Measurements from ENCODE around the gene HOXA10. TPM values are rescaled to one million over a fixed set of nuclear protein-coding genes. Genes with fewer than 3 reads are reported as not detected.

HOXA10 gene
- total RNA-seq, 1 experiment from 2014 or later, result 9.5 TPM

DNA sequence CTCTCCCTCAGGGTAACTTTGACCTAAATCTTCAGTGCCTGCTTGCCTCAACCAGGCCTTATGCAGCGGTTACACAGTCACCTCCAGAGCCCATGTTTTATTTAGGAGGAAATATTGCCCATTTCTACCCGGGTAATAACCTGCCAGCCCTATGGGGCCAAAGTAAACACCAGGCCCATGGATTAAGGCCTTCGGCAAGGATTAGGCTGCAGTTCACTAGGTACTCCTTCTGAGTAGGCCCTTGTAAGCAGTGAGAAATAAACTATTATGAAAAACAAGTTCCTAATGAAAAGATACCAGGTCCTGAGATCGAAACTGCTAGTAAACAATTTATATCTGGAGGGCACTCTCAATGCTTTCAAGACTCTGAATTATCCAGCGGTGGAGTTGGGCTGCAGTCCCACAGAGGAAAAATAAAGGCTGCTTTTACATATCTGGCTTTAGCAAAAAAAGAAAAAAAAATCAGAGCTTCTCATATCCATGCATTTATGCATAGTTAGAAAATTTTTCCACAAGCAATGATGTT is 3.7 kb upstream of the HOXA10 start:
- intact Hi-C loops (cut with micrococcal nuclease; ENCODE audit: unreplicated experiment), result no loop called here
- Mint-ChIP-seq H3K27me3 (ENCODE audit: insufficient read depth, unreplicated experiment) (no peaks in the 10 kb centered on the region), H3K9me3 (ENCODE audit: unreplicated experiment) (no peaks in the 10 kb centered on the region), H3K4me1 (ENCODE audit: low read depth, unreplicated experiment) (no peaks in the 10 kb centered on the region), H3K36me3 (ENCODE audit: insufficient read depth, unreplicated experiment) (no peaks in the 10 kb centered on the region), H3K4me3 (ENCODE audit: unreplicated experiment) (no peak overlapping the region), H3K27ac (ENCODE audit: unreplicated experiment) (no peak overlapping the region)
- ChIA-PET POLR2A (no interaction called here), CTCF (no interaction called here)
- no peaks in the 10 kb centered on the region for H3K36me3 ChIP-seq (ENCODE audit: control insufficient read depth, insufficient read depth, low read length)
- H3K4me1 ChIP-seq, result peaks cover 4% of the 10 kb centered on the region
- no TSS peak for BruUV-seq (replicated peaks)
- H3K27me3 ChIP-seq (replicated peaks; ENCODE audit: control insufficient read depth, insufficient read depth, low read length), result peaks cover 2% of the 10 kb centered on the region
- no peaks in the 10 kb centered on the region for H3K9me3 ChIP-seq
- DNase-seq, result no peak
- TF ChIP-seq CTCF (IDR thresholded peaks at IDR 0.05; ENCODE audit: insufficient read depth in 1 of 2, low read depth in 1 of 2, low read length in 1 of 2, severe bottlenecking in 1 of 2, unreplicated experiment in 1 of 2), result no peak
- no peak overlapping the region for H3K4me3 ChIP-seq (ENCODE audit: low read depth, low read length)

GRCh38 chr7:27176962-27177794 is 3.1 kb upstream of the HOXA10 start:
- peaks cover 2% of the 10 kb centered on the region for H3K27me3 ChIP-seq (replicated peaks; ENCODE audit: control insufficient read depth, insufficient read depth, low read length)
- no peaks in the 10 kb centered on the region for H3K9me3 ChIP-seq

DNA sequence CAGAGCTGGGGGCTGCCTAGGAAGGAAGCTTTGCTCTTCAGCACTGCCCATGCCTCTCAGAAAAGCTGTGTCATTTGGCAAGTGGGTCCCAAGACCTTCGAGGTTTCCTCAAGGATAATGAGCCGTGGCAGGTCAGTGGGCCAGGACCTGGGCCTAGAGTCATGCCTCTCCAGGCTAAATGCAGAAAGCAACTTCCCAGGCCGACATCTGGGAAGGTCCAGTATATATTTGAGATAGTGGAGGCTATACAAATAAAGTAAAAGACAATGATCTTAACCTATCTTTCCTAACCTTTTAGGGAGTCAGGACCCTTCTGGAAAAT is 2.4 kb upstream of the HOXA10 start:
- Mint-ChIP-seq H3K4me1 (ENCODE audit: low read depth, unreplicated experiment) (peaks cover 9% of the 10 kb centered on the region), H3K27me3 (ENCODE audit: insufficient read depth, unreplicated experiment) (no peaks in the 10 kb centered on the region), H3K4me3 (ENCODE audit: unreplicated experiment) (no peak overlapping the region), H3K9me3 (ENCODE audit: unreplicated experiment) (no peaks in the 10 kb centered on the region), H3K36me3 (ENCODE audit: insufficient read depth, unreplicated experiment) (peaks cover 9% of the 10 kb centered on the region), H3K27ac (ENCODE audit: unreplicated experiment) (no peak overlapping the region)
- intact Hi-C loops (cut with micrococcal nuclease; ENCODE audit: unreplicated experiment), result no loop called here
- H3K4me3 ChIP-seq (ENCODE audit: low read depth, low read length), result no peak overlapping the region
- H3K36me3 ChIP-seq (ENCODE audit: control insufficient read depth, insufficient read depth, low read length), result no peaks in the 10 kb centered on the region
- TF ChIP-seq CTCF (IDR thresholded peaks at IDR 0.05; ENCODE audit: insufficient read depth in 1 of 2, low read depth in 1 of 2, low read length in 1 of 2, severe bottlenecking in 1 of 2, unreplicated experiment in 1 of 2), result no peak
- peaks cover 2% of the 10 kb centered on the region for H3K27me3 ChIP-seq (replicated peaks; ENCODE audit: control insufficient read depth, insufficient read depth, low read length)
- ChIA-PET CTCF (no interaction called here), POLR2A (no interaction called here)
- H3K4me1 ChIP-seq, result peaks cover 8% of the 10 kb centered on the region
- no TSS peak for BruUV-seq (replicated peaks)
- DNase-seq, result peak in 1 of 2 experiments; percentile 22
- H3K9me3 ChIP-seq, result no peaks in the 10 kb centered on the region

More at GRCh38 chr7:27176962-27177794, 3.1 kb upstream of the HOXA10 start:
- CTCF ChIA-PET, result no interaction called here
- H3K27me3 Mint-ChIP-seq (ENCODE audit: insufficient read depth, unreplicated experiment), result no peaks in the 10 kb centered on the region
- H3K4me1 ChIP-seq, result peaks cover 8% of the 10 kb centered on the region
- no peaks in the 10 kb centered on the region for H3K36me3 ChIP-seq (ENCODE audit: control insufficient read depth, insufficient read depth, low read length)
- H3K4me3 Mint-ChIP-seq (ENCODE audit: unreplicated experiment), result no peak overlapping the region
- H3K4me1 Mint-ChIP-seq (ENCODE audit: low read depth, unreplicated experiment), result peaks cover 2% of the 10 kb centered on the region
- H3K9me3 Mint-ChIP-seq (ENCODE audit: unreplicated experiment), result no peaks in the 10 kb centered on the region
- intact Hi-C loops (cut with micrococcal nuclease; ENCODE audit: unreplicated experiment), result no loop called here
- peaks cover 2% of the 10 kb centered on the region for H3K36me3 Mint-ChIP-seq (ENCODE audit: insufficient read depth, unreplicated experiment)
- H3K4me3 ChIP-seq (ENCODE audit: low read depth, low read length), result no peak overlapping the region
- H3K27ac Mint-ChIP-seq (ENCODE audit: unreplicated experiment), result no peak overlapping the region
- no TSS peak for BruUV-seq (replicated peaks)
- no peak for TF ChIP-seq CTCF (IDR thresholded peaks at IDR 0.05; ENCODE audit: insufficient read depth in 1 of 2, low read depth in 1 of 2, low read length in 1 of 2, severe bottlenecking in 1 of 2, unreplicated experiment in 1 of 2)
- DNase-seq, result peak in 1 of 2 experiments; percentile 16
- POLR2A ChIA-PET, result no interaction called here

All from Caco-2 (cell line).